ENCODE results near the gene C1orf198.

The C1orf198 gene

DNA sequence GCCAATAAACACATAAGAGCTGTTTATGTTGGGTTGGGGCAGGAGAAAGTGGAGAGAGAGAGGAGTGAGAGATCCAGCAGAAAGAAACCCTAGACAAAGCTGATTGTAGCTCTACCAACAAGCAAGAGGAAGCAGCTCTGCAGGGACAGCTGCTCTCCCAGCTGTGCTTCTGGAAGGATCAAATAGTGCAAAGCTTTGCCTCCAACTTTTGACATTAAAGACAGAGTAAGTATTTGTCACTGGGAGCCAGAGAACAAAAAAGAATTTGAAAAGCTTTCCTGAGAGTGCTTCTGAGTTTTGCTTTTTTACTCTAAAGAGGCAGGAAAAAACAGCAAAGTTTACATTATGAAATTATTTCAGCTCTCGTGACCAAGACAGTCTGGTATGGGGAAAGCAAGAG, 28.5 kb upstream of the C1orf198 start:
- H3K27me3 Mint-ChIP-seq (ENCODE audit: low read depth) = peaks cover 4% of the 10 kb centered on the region
- peaks cover 51% of the 10 kb centered on the region for H3K4me1 Mint-ChIP-seq
- H3K27ac Mint-ChIP-seq = peak overlapping the region; percentile 78 to 96 (median 81)
- TF ChIP-seq, protein P1, sequence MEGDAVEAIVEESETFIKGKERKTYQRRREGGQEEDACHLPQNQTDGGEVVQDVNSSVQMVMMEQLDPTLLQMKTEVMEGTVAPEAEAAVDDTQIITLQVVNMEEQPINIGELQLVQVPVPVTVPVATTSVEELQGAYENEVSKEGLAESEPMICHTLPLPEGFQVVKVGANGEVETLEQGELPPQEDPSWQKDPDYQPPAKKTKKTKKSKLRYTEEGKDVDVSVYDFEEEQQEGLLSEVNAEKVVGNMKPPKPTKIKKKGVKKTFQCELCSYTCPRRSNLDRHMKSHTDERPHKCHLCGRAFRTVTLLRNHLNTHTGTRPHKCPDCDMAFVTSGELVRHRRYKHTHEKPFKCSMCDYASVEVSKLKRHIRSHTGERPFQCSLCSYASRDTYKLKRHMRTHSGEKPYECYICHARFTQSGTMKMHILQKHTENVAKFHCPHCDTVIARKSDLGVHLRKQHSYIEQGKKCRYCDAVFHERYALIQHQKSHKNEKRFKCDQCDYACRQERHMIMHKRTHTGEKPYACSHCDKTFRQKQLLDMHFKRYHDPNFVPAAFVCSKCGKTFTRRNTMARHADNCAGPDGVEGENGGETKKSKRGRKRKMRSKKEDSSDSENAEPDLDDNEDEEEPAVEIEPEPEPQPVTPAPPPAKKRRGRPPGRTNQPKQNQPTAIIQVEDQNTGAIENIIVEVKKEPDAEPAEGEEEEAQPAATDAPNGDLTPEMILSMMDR (IDR thresholded peaks at IDR 0.05; ENCODE audit: unreplicated experiment in 3 of 3) = no peak
- H3K9me3 Mint-ChIP-seq = no peaks in the 10 kb centered on the region
- no peaks in the 10 kb centered on the region for H3K36me3 Mint-ChIP-seq (ENCODE audit: low read depth)
- H3K4me3 Mint-ChIP-seq = no peak overlapping the region

DNA sequence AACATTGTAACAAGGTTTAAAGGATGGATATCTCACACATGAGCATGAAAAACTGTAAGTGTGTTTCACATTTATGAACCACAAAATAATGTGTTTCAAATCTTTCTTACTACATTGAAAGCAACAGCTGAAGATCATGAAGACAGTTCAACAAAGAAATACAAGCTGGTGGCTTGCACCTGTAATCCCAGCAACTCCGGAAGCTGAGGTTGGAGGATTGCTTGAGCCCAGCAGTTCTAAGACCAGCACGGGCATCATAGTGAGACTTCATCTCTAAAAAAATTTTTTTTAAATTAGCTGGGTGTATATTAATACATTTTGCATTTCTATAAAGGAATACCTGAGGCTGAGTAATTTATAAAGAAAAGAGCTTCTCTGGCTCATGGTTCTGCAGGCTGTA, 27.1 kb upstream of the C1orf198 start:
- H3K4me3 Mint-ChIP-seq = no peak overlapping the region
- H3K4me1 Mint-ChIP-seq = peaks cover 56% of the 10 kb centered on the region
- TF ChIP-seq, protein P1 (IDR thresholded peaks at IDR 0.05; ENCODE audit: unreplicated experiment in 3 of 3) = no peak
- H3K9me3 Mint-ChIP-seq = no peaks in the 10 kb centered on the region
- no peaks in the 10 kb centered on the region for H3K36me3 Mint-ChIP-seq (ENCODE audit: low read depth)
- peak overlapping the region in 1 of 3 experiments; percentile 55 for H3K27ac Mint-ChIP-seq
- H3K27me3 Mint-ChIP-seq (ENCODE audit: low read depth) = peaks cover 4% of the 10 kb centered on the region

DNA sequence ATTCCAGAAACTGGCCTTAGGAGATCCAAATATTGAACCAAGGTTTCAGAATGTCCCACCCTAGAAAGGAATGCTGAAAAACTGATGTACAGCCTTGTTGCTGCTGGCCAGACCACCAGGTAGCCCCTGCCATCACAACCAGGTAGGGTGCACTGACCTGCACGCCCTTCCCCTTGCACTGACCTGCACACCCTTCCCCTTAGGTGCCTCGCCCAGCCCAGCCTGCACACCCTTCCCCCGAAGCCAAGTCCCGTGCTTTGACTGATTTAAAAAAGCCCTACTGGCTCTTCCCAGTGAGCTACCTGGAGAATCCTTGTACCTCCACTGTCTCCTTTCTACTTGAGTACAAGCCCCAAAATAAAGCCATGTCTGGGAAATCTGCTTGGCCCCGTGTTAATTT, 26.3 kb upstream of the C1orf198 start:
- TF ChIP-seq, protein P1 (IDR thresholded peaks at IDR 0.05; ENCODE audit: unreplicated experiment in 3 of 3) = no peak
- Mint-ChIP-seq H3K27me3 (ENCODE audit: low read depth) (peaks cover 4% of the 10 kb centered on the region), H3K27ac (peak overlapping the region in 1 of 3 experiments; percentile 55), H3K4me1 (peaks cover 52% of the 10 kb centered on the region), H3K9me3 (no peaks in the 10 kb centered on the region), H3K36me3 (ENCODE audit: low read depth) (no peaks in the 10 kb centered on the region), H3K4me3 (no peak overlapping the region)

DNA sequence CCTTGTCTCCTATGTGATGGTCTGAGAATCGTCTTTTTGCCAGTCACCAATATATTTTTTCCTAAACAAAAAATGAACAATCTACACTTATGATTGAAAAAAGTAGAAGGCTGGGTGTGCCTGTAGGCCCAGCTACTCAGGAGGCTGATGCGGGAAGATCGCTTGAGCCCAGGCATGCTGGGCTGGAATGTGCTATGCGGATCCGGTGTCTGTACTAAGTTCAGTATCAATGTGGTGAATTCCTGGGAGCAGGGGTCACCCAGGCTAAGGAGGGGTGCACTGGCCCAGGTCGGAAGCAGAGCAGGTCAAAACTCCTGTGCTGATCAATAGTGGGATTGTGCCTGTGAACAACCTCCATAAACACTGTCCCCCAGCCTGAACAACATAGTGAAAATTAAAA, 25.7 kb upstream of the C1orf198 start:
- Mint-ChIP-seq H3K27ac (peak overlapping the region in 1 of 3 experiments; percentile 29), H3K9me3 (no peaks in the 10 kb centered on the region), H3K36me3 (ENCODE audit: low read depth) (no peaks in the 10 kb centered on the region), H3K27me3 (ENCODE audit: low read depth) (peaks cover 4% of the 10 kb centered on the region), H3K4me1 (peaks cover 52% of the 10 kb centered on the region), H3K4me3 (no peak overlapping the region)
- TF ChIP-seq, protein P1 (IDR thresholded peaks at IDR 0.05; ENCODE audit: unreplicated experiment in 3 of 3) = no peak

DNA sequence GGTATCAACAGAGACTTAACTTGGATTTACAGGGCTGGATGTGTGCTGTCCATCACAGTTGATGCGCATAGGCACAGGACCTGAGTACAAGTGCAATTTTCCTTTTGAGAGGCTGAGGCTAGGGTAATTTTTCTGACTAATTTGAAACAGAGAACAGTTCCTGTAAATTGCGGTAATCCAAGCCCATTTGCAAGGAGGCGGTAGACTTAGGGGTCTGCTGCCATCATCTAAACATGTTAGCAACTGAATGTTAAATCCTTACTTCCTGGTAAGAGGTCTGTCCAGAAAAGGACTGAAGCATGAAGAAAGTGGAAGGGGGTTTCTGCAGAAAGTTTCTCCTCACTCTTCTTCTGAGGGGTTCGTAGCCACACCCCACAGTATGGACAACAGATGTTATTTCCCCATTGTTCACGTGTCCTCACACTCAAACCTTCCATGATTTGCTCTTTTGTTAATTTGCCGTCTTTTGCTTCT, 23.7 kb upstream of the C1orf198 start:
- Mint-ChIP-seq H3K4me3 (no peak overlapping the region), H3K4me1 (peaks cover 46% of the 10 kb centered on the region), H3K9me3 (no peaks in the 10 kb centered on the region), H3K36me3 (ENCODE audit: low read depth) (no peaks in the 10 kb centered on the region), H3K27ac (peak overlapping the region in 2 of 3 experiments; percentile 25 to 28), H3K27me3 (ENCODE audit: low read depth) (peaks cover 9% of the 10 kb centered on the region)
- TF ChIP-seq, protein P1 (IDR thresholded peaks at IDR 0.05; ENCODE audit: unreplicated experiment in 3 of 3) = no peak

DNA sequence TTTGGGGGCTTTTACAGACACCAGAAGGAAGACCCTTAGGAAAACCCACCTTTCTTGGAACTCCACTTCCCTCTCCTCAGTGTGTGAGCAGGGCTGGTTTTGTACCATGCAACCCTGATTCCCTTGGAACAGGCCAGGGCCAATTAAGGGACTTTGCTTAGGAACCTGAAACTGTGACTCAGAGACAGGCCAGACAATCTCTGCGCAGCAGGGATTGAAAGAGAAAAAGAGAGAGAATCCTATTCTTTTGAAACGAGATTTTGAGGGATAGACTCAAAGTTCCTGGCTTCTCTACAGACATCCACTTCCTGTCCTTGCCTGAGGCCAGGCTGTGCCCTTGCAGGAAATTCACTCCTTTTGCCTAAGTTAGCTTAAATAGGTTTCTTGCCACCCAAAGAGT, 23.1 kb upstream of the C1orf198 start:
- Mint-ChIP-seq H3K27ac (peak overlapping the region in 2 of 3 experiments; percentile 25 to 28), H3K4me1 (peaks cover 40% of the 10 kb centered on the region), H3K27me3 (ENCODE audit: low read depth) (peaks cover 10% of the 10 kb centered on the region), H3K9me3 (no peaks in the 10 kb centered on the region), H3K4me3 (no peak overlapping the region), H3K36me3 (ENCODE audit: low read depth) (no peaks in the 10 kb centered on the region)
- TF ChIP-seq, protein P1 (IDR thresholded peaks at IDR 0.05; ENCODE audit: unreplicated experiment in 3 of 3) = no peak

All from nephron (organoid).